ENCODE data around the gene OR52L1.

The OR52L1 gene

GRCh38 chr11:5986885-5987284, at the start of gene OR52L1:
Gene OR52L1, minus strand, starts transcription at chr11:5986985. Its CDS starts 55 bp downstream, at chr11:5986930.
- DNase-seq (ENCODE audit: low read depth) = no peak
- H3K4me3 ChIP-seq (ENCODE audit: low read depth, low read length) = no peak within 1 kb of the TSS
- TF ChIP-seq CTCF (conservative IDR thresholded peaks at IDR 0.05; ENCODE audit: low read depth, low read length) = no peak

GRCh38 chr11:6030708-6031405, 44.1 kb upstream of the OR52L1 start, which contains the start of gene OR56A1:
Gene OR56A1, minus strand, starts transcription at chr11:6030758. Its CDS starts 3,066 bp downstream, at chr11:6027692.
- DNase-seq (ENCODE audit: low read depth) = no peak
- no peak for TF ChIP-seq CTCF (conservative IDR thresholded peaks at IDR 0.05; ENCODE audit: low read depth, low read length)
- no peak within 1 kb of the TSS for H3K4me3 ChIP-seq (ENCODE audit: low read depth, low read length)

- DNase-seq (ENCODE audit: low read depth) = no peak
- no peak for TF ChIP-seq CTCF (conservative IDR thresholded peaks at IDR 0.05; ENCODE audit: low read depth, low read length)
- H3K4me3 ChIP-seq (ENCODE audit: low read depth, low read length) = no peak overlapping the region
Measured at GRCh38 chr11:6027501-6027900, 40.7 kb upstream of the OR52L1 start.

- no peak overlapping the region for H3K4me3 ChIP-seq (ENCODE audit: low read depth, low read length)
- no peak for DNase-seq (ENCODE audit: low read depth)
- no peak for TF ChIP-seq CTCF (conservative IDR thresholded peaks at IDR 0.05; ENCODE audit: low read depth, low read length)
Measured at GRCh38 chr11:6025056-6025455, 38.3 kb upstream of the OR52L1 start.

GRCh38 chr11:6022956-6023355, 36.2 kb upstream of the OR52L1 start:
- no peak overlapping the region for H3K4me3 ChIP-seq (ENCODE audit: low read depth, low read length)
- peak; percentile 47 for TF ChIP-seq CTCF (conservative IDR thresholded peaks at IDR 0.05; ENCODE audit: low read depth, low read length)
- DNase-seq (ENCODE audit: low read depth) = peak; percentile 58

- no peak for TF ChIP-seq CTCF (conservative IDR thresholded peaks at IDR 0.05; ENCODE audit: low read depth, low read length)
- no peak for DNase-seq (ENCODE audit: low read depth)
Measured at GRCh38 chr11:6013042-6013441, 26.3 kb upstream of the OR52L1 start.

More at GRCh38 chr11:6013042-6013441, 26.3 kb upstream of the OR52L1 start:
- no peak overlapping the region for H3K4me3 ChIP-seq (ENCODE audit: low read depth, low read length)
